Upper lobe of left lung (tissue), 6 donors: Measurements from ENCODE around the gene CCSER2. TPM values are rescaled to one million over a fixed set of nuclear protein-coding genes. Genes with fewer than 3 reads are reported as not detected.
A peak's percentile ranks its signal among the peaks of the same experiment; 100 is the strongest.
"Not testable (repeated sequence)": the region's sequence is repeated elsewhere in the genome, so short reads cannot be mapped to it uniquely, and the experiment has no call there.

Source experiments
- ATAC-seq, 2 donors: fragments of 200-7000 bp; cut with Tn5 transposase; one replicate each; pipeline ENCODE4 v1.9.1; 2022; ENCODE audit warnings: mild to moderate bottlenecking in 2 of 2, moderate library complexity in 2 of 2; ENCODE audit not compliant: low FRiP score in 2 of 2
- DNase-seq, 2 donors: peaks; one replicate each; pipeline ENCODE4 v3.0.0-alpha.2; 2019 to 2020
- H3K27ac ChIP-seq, 4 donors: fragments of 200-600 bp; sonication (generic); one replicate each; pipeline ENCODE4 v1.5.1; 2016 to 2019
- H3K27me3 ChIP-seq, 4 donors: fragments of 200-600 bp; sonication (generic); one replicate each; pipeline ENCODE4 v1.5.1; 2017 to 2019
- H3K36me3 ChIP-seq, 4 donors: fragments of 200-600 bp; sonication (generic); one replicate each; pipeline ENCODE4 v1.5.1; 2016 to 2019
- H3K4me1 ChIP-seq, 4 donors: fragments of 200-600 bp; sonication (generic); one replicate each; pipeline ENCODE4 v1.5.1; 2018 to 2019
- H3K4me3 ChIP-seq, 4 donors: fragments of 200-600 bp; sonication (generic); one replicate each; pipeline ENCODE4 v1.5.1; 2017 to 2019; ENCODE audit warnings: mild to moderate bottlenecking in 2 of 4, moderate library complexity in 1 of 4
- H3K9me3 ChIP-seq, 4 donors: fragments of 200-600 bp; sonication (generic); one replicate each; pipeline ENCODE4 v1.5.1; 2018 to 2019
- EP300 ChIP-seq, 4 donors: sonication (generic); formaldehyde crosslinking; IDR thresholded peaks; one replicate each; pipeline ENCODE4 v1.5.1; 2017; ENCODE audit warnings: antibody characterized with exemption in 4 of 4, control low read depth in 2 of 4
- POLR2A ChIP-seq, 4 donors: fragments of 450-650 bp; IDR thresholded peaks; one replicate each; pipeline ENCODE4 v1.5.1; 2016 to 2017; ENCODE audit warnings: antibody characterized with exemption in 4 of 4, mild to moderate bottlenecking in 2 of 4
- POLR2AphosphoS5 ChIP-seq, 2 donors: sonication (generic); formaldehyde crosslinking; IDR thresholded peaks; one replicate each; pipeline ENCODE4 v1.5.1; 2017; ENCODE audit warnings: antibody characterized with exemption in 2 of 2
- WGBS, 2 donors: methylation state at CpG; one replicate each; pipeline ENCODE4 v1.1.5; 2017 to 2018; 5-methylcytosine and 5-hydroxymethylcytosine counted together
- total RNA-seq, 6 donors: library from RNA; depleted of rRNA in 4 of 6; stranded (reverse); fragments of >200 nt in 4 of 6; gene quantifications; one replicate each; pipeline versions ENCODE4 v1.1.0 to v1.2.1, GENCODE V29; 2016 to 2021
- TF ChIP-seq, protein P1 (sequence below), 6 experiments: fragments of 450-650 bp in 4 of 6; fragments of 200-600 bp in 2 of 6; sonication (generic) in 2 of 6; IDR thresholded peaks; one replicate each; pipeline ENCODE4 v1.5.1; 2016 to 2019; ENCODE audit warnings: antibody characterized with exemption in 6 of 6
- donor health status: DM: no; HTN: no; CAD: no; lungs with moderate emphysema.
- donor health status: DM: no; HTN: yes; CAD: no; lungs with severe emphysema.

CCSER2 gene
- total RNA-seq, 6 donors from 2014 or later = 28.7 to 78.9 (median 52.6) TPM

DNA sequence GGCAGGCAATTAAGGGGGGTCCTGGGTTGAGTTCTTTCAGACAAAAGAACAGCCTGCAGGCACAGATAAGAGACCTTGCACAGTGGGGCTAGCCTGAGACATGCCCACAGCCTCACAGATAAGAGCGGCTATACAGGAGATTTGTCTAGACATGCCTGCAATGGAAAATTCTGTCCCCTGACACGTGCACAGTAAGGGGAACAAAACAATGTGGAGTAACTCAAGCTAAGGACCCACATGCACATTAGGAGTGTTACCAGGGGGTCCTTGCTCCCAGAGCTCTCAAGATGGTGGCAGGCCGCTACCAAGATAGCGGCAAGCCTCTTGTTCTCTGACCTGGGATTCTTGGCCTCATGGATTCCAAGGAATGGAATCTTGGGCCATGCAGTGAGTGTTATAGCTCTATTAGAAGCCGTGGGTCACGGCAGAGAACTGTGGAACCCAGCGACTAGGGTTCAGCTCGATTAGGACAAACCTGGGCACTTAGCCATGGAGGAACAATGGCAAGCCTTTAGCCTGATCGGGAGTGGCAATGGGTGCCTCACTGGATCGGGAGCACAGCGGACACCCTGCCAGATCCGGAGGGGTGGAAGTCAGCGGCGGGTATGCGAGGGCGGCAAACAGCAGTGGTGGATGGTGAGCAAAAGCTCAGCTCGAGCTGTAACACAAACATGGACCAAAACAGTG is 196.9 kb downstream of the CCSER2 start:
- WGBS, 2 donors = 86 to 89% methylated on average over 17 of the region's 17 CpGs
- Histone ChIP-seq H3K4me3 (no peak overlapping the region), H3K9me3 (peaks cover 0 to 7% (median 0%) of the 10 kb centered on the region in 4 donors), H3K27me3 (no peaks in the 10 kb centered on the region), H3K36me3 (no peaks in the 10 kb centered on the region), H3K27ac (no peak overlapping the region), H3K4me1 (peaks cover 0 to 6% (median 2%) of the 10 kb centered on the region in 4 donors)
- TF ChIP-seq EP300 (IDR thresholded peaks at IDR 0.05) = no peak
- TF ChIP-seq, protein P1, sequence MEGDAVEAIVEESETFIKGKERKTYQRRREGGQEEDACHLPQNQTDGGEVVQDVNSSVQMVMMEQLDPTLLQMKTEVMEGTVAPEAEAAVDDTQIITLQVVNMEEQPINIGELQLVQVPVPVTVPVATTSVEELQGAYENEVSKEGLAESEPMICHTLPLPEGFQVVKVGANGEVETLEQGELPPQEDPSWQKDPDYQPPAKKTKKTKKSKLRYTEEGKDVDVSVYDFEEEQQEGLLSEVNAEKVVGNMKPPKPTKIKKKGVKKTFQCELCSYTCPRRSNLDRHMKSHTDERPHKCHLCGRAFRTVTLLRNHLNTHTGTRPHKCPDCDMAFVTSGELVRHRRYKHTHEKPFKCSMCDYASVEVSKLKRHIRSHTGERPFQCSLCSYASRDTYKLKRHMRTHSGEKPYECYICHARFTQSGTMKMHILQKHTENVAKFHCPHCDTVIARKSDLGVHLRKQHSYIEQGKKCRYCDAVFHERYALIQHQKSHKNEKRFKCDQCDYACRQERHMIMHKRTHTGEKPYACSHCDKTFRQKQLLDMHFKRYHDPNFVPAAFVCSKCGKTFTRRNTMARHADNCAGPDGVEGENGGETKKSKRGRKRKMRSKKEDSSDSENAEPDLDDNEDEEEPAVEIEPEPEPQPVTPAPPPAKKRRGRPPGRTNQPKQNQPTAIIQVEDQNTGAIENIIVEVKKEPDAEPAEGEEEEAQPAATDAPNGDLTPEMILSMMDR (IDR thresholded peaks at IDR 0.05) = no peak
- no peak for TF ChIP-seq POLR2A (IDR thresholded peaks at IDR 0.05)
- no peak for TF ChIP-seq POLR2AphosphoS5 (IDR thresholded peaks at IDR 0.05)
- peak in 1 of 2 donors; percentile 17 for DNase-seq
- ATAC-seq = no peak

DNA sequence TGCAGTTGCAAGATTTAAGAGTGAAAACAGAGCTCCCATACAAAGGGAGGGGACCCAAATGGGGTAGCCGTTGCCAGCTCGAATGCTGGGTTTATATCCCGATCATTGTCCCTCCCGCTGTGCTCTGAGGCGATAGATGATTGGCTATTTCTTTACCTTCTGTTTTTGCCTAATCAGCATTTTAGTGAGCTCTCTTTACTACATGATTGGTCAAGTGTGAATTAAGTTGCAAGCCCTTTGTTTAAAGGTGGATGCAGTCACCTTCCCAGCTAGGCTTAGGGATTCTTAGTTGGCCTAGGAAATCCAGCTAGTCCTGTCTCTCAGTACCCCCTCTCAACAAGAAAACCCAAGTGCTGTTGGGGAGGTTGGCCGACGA is 197.4 kb downstream of the CCSER2 start:
- H3K9me3 ChIP-seq, H3K27ac ChIP-seq, H3K4me1 ChIP-seq, H3K36me3 ChIP-seq, H3K27me3 ChIP-seq, ATAC-seq, DNase-seq, H3K4me3 ChIP-seq: not testable (repeated sequence)
- 96 to 98% methylated on average over 7 of the region's 7 CpGs for WGBS, 2 donors

DNA sequence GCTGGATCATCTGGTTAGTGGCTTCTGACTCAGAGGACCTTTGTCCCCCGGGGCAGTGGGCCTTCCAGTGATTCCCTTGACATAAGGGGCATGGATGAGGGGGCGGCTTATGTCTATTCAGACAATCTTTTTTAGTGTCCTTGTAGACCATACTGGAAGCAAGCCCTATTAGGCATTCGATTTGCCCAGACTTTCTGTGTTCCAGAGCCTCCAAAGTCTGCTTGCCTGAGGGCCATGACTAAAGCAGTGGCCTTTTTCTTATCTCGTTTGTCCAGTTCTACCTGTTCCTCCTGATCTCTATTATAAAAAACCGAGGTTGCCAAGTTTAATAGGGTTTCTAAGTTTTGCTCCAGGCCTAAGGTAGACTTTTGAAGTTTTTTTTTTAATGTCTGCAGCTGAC is 199.0 kb downstream of the CCSER2 start:
- not testable (repeated sequence) for ATAC-seq, H3K27me3 ChIP-seq, DNase-seq, H3K4me3 ChIP-seq, H3K36me3 ChIP-seq, H3K4me1 ChIP-seq, H3K27ac ChIP-seq, H3K9me3 ChIP-seq
- WGBS, 2 donors = 69 to 79% methylated on average over 4 to 5 of the region's 5 CpGs

- not testable (repeated sequence) for H3K27me3 ChIP-seq, H3K4me1 ChIP-seq, H3K27ac ChIP-seq, ATAC-seq, H3K36me3 ChIP-seq, DNase-seq, H3K9me3 ChIP-seq, H3K4me3 ChIP-seq
- WGBS, 2 donors = 72 to 83% methylated on average over 5 of the region's 5 CpGs
These were observed 200.1 kb downstream of the CCSER2 start for GRCh38 chr10:84528526-84528925.

DNA sequence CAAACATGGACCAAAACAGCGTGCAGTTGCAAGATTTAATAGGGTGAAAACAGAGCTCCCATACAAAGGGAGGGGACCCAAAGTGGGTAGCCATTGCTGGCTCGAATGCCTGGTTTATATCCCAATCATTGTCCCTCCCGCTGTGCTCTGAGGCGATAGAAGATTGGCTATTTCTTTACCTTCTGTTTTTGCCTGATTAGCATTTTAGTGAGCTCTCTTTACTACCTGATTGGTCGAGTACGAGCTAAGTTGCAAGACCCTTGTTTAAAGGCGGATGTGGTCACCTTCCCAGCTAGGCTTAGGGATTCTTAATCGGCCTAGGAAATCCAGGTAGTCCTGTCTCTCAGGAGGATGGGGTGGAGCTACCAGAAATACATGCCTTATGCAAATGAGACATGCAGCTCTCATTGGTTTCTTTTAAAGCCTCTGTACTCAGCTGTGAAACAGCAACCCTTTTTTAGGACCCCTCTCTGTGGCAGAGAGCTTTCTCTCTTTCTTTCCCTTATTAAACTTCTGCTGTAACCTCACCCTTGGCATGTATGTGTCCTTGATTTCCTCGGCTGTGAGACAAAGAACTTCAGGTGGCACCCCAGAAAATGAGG is 202.4 kb downstream of the CCSER2 start:
- no peak for DNase-seq
- Histone ChIP-seq H3K27ac (no peak overlapping the region), H3K27me3 (no peaks in the 10 kb centered on the region), H3K36me3 (no peaks in the 10 kb centered on the region), H3K4me3 (no peak overlapping the region), H3K4me1 (peaks cover 0 to 4% (median 0%) of the 10 kb centered on the region in 4 donors), H3K9me3 (peaks cover 0 to 7% (median 0%) of the 10 kb centered on the region in 4 donors)
- WGBS, 2 donors = 94% methylated on average over 9 of the region's 9 CpGs
- TF ChIP-seq, protein P1 (IDR thresholded peaks at IDR 0.05) = no peak
- TF ChIP-seq POLR2A (IDR thresholded peaks at IDR 0.05) = no peak
- no peak for TF ChIP-seq POLR2AphosphoS5 (IDR thresholded peaks at IDR 0.05)
- TF ChIP-seq EP300 (IDR thresholded peaks at IDR 0.05) = no peak
- ATAC-seq = no peak

- H3K4me3 ChIP-seq = no peak overlapping the region
- H3K27me3 ChIP-seq = no peaks in the 10 kb centered on the region
- peaks cover 0 to 1% (median 0%) of the 10 kb centered on the region in 4 donors for H3K9me3 ChIP-seq
- TF ChIP-seq POLR2A (IDR thresholded peaks at IDR 0.05) (no peak), POLR2AphosphoS5 (IDR thresholded peaks at IDR 0.05) (no peak), EP300 (IDR thresholded peaks at IDR 0.05) (no peak)
- TF ChIP-seq, protein P1 (IDR thresholded peaks at IDR 0.05) = no peak
- peaks cover 0 to 4% (median 0%) of the 10 kb centered on the region in 4 donors for H3K4me1 ChIP-seq
- 94 to 95% methylated on average over 2 of the region's 2 CpGs for WGBS, 2 donors
- DNase-seq (no peak), ATAC-seq (no peak)
- H3K27ac ChIP-seq = no peak overlapping the region
- H3K36me3 ChIP-seq = no peaks in the 10 kb centered on the region
These were observed 203.0 kb downstream of the CCSER2 start for GRCh38 chr10:84531396-84531795.
